HepG2 (cell line): ENCODE measurements around the gene CATSPERE. TPM values are rescaled to one million over a fixed set of nuclear protein-coding genes. Genes with fewer than 3 reads are reported as not detected.

Source experiments
- AKNA ChIP-seq: sonication (generic); formaldehyde crosslinking; IDR thresholded peaks from 2 replicates; pipeline ENCODE4 v1.4.0; 2020; ENCODE audit warnings: missing genetic modification reagents, borderline replicate concordance
- ATM ChIP-seq: fragments of 450-650 bp; IDR thresholded peaks from 2 replicates; pipeline ENCODE4 v1.7.1; 2017; ENCODE audit warnings: mild to moderate bottlenecking, borderline replicate concordance
- DDIT3 ChIP-seq: sonication (generic); formaldehyde crosslinking; IDR thresholded peaks from 2 replicates; pipeline ENCODE4 v1.4.0; 2020; ENCODE audit warnings: mild to moderate bottlenecking, missing genetic modification reagents
- FOSL1 ChIP-seq: sonication (generic); formaldehyde crosslinking; IDR thresholded peaks from 2 replicates; pipeline ENCODE4 v1.9.0; 2021; ENCODE audit warnings: missing genetic modification reagents, borderline replicate concordance
- FOXM1 ChIP-seq: sonication (generic); formaldehyde crosslinking; IDR thresholded peaks from 2 replicates; pipeline ENCODE4 v1.5.0; 2020; ENCODE audit warnings: missing genetic modification reagents
- GABPB1 ChIP-seq: IDR thresholded peaks from 2 replicates; pipeline ENCODE4 v1.6.1; 2016; ENCODE audit warnings: mild to moderate bottlenecking, missing genetic modification reagents, moderate library complexity, missing compliant biosample characterization
- HNF1A ChIP-seq, 2 experiments: sonication (generic) in 1 of 2; formaldehyde crosslinking in 1 of 2; IDR thresholded peaks; 2 replicates each; pipeline versions ENCODE4 v1.4.0 to v1.6.1; 2016 to 2020; ENCODE audit warnings: borderline replicate concordance in 1 of 2, low read depth in 1 of 2, mild to moderate bottlenecking in 1 of 2, missing genetic modification reagents in 1 of 2
- MZF1 ChIP-seq: sonication (generic); formaldehyde crosslinking; IDR thresholded peaks from 2 replicates; pipeline ENCODE4 v1.8.1; 2023; ENCODE audit warnings: mild to moderate bottlenecking, missing genetic modification reagents, borderline replicate concordance
- SNRNP70 ChIP-seq: fragments of 200-400 bp; formaldehyde crosslinking; IDR thresholded peaks from 2 replicates; pipeline ENCODE4 v1.6.1; 2017; ENCODE audit warnings: mild to moderate bottlenecking, low read depth, low read length, moderate library complexity
- WIZ ChIP-seq: sonication (generic); formaldehyde crosslinking; IDR thresholded peaks from 2 replicates; pipeline ENCODE4 v1.5.1; 2020; ENCODE audit warnings: mild to moderate bottlenecking, missing genetic modification reagents
- ZBTB42 ChIP-seq: sonication (generic); formaldehyde crosslinking; IDR thresholded peaks from 2 replicates; pipeline ENCODE4 v1.5.0; 2020; ENCODE audit warnings: mild to moderate bottlenecking, missing genetic modification reagents
- ZMAT3 ChIP-seq: sonication (generic); formaldehyde crosslinking; conservative IDR thresholded peaks from 2 replicates; pipeline ENCODE4 v1.7.0; 2021; ENCODE audit warnings: missing genetic modification reagents
- ZNF143 ChIP-seq: sonication (generic); formaldehyde crosslinking; IDR thresholded peaks from 2 replicates; pipeline ENCODE4 v1.4.0; 2020; ENCODE audit warnings: missing genetic modification reagents
- ZNF335 ChIP-seq: sonication (generic); formaldehyde crosslinking; IDR thresholded peaks from 2 replicates; pipeline ENCODE4 v1.4.0; 2020; ENCODE audit warnings: missing genetic modification reagents
- ZNF367 ChIP-seq: sonication (generic); formaldehyde crosslinking; IDR thresholded peaks from 2 replicates; pipeline ENCODE4 v1.4.0; 2020; ENCODE audit warnings: missing genetic modification reagents, borderline replicate concordance
- ZNF616 ChIP-seq: sonication (generic); formaldehyde crosslinking; IDR thresholded peaks from 2 replicates; pipeline ENCODE4 v1.5.0; 2020; ENCODE audit warnings: low read depth, mild to moderate bottlenecking, missing genetic modification reagents
- ZNF720 ChIP-seq: sonication (generic); formaldehyde crosslinking; IDR thresholded peaks from 2 replicates; pipeline ENCODE4 v1.4.0; 2020; ENCODE audit warnings: missing genetic modification reagents
- ZNF83 ChIP-seq: sonication (generic); formaldehyde crosslinking; IDR thresholded peaks from 2 replicates; pipeline ENCODE4 v1.4.0; 2020; ENCODE audit warnings: missing genetic modification reagents, mild to moderate bottlenecking, borderline replicate concordance
- ZNF839 ChIP-seq: sonication (generic); formaldehyde crosslinking; IDR thresholded peaks from 2 replicates; pipeline ENCODE4 v1.4.0; 2020; ENCODE audit warnings: missing genetic modification reagents, mild to moderate bottlenecking, borderline replicate concordance
- polyA plus RNA-seq, 8 experiments: library from polyadenylated mRNA; depleted of rRNA in 3 of 8; stranded (reverse) in 7 of 8; unstranded in 1 of 8; fragments of >200 nt; fragmentation: Illumina TruSeq in 4 of 8; extraction: Trizol in 4 of 8; gene quantifications; 2 replicates each; pipeline versions ENCODE4 v1.2.1 to v1.2.3, GENCODE V29; 2011 to 2016; ENCODE audit warnings: low read depth in 4 of 8, missing spikeins in 1 of 8, mixed read lengths in 1 of 8; ENCODE audit not compliant: insufficient read depth in 1 of 8
- total RNA-seq, 5 experiments: library from RNA; depleted of rRNA; stranded (reverse); fragments of >200 nt; fragmentation: Illumina TruSeq; extraction: Trizol; gene quantifications; 2 replicates each; pipeline ENCODE4 v1.2.3, GENCODE V29; 2016; ENCODE audit warnings: low read depth in 1 of 5

Gene CATSPERE
- total and polyA plus RNA-seq, 2 of the 13 experiments (the other 11 are each of a cell fraction or from before 2014, with no cell fraction given): 0.34 to 0.51 TPM

GRCh38 chr1:244450597-244451538 lies 10.2 kb upstream of the CATSPERE start (continued):
- TF ChIP-seq HNF1A (IDR thresholded peaks at IDR 0.05; ENCODE audit: low read depth) (no peak), HNF1A (CRISPR knock-in tag; IDR thresholded peaks at IDR 0.05; ENCODE audit: borderline replicate concordance) (0 out of 2 replicates have a peak, but pooled peaks have one; percentile 0), DDIT3 (CRISPR knock-in tag) (no peak), FOXM1 (CRISPR knock-in tag) (no peak), ATM (no peak), FOSL1 (CRISPR knock-in tag) (no peak), ZNF83 (0 out of 2 replicates have a peak, but pooled peaks have one; percentile 67), AKNA (CRISPR knock-in tag) (no peak), ZNF839 (CRISPR knock-in tag) (0 out of 2 replicates have a peak, but pooled peaks have one; percentile 27), WIZ (CRISPR knock-in tag) (no peak), ZBTB42 (CRISPR knock-in tag) (no peak), ZNF720 (no peak), GABPB1 (CRISPR knock-in tag) (no peak; the same call in none of the 2 replicates), ZNF143 (CRISPR knock-in tag) (no peak), MZF1 (no peak), ZNF367 (CRISPR knock-in tag) (no peak), ZNF616 (no peak), SNRNP70 (no peak), ZMAT3 (CRISPR knock-in tag) (peak; percentile 29; the same call in 1 of the 2 replicates), ZNF335 (CRISPR knock-in tag) (no peak)
